BE2C (cell line): ENCODE measurements around the gene POLR3K.

Experiments
- DNase-seq: peaks from one replicate; pipeline ENCODE4 v3.0.0-alpha.2; 2020
- H3K27me3 ChIP-seq: fragments of 250-450 bp; sonication (Bioruptor Pico); 2 replicates; pipeline ENCODE4 v1.5.1; 2020; ENCODE audit warnings: mild to moderate bottlenecking
- H3K36me3 ChIP-seq: fragments of 250-450 bp; sonication (Bioruptor Pico); 2 replicates; pipeline ENCODE4 v1.5.1; 2020; ENCODE audit warnings: mild to moderate bottlenecking
- H3K4me1 ChIP-seq: fragments of 250-450 bp; sonication (Bioruptor Pico); 2 replicates; pipeline ENCODE4 v1.5.1; 2020
- H3K4me3 ChIP-seq: 2 replicates; pipeline ENCODE4 v1.5.1; 2011; ENCODE audit warnings: low read depth, low read length
- H3K9me3 ChIP-seq: fragments of 250-450 bp; sonication (Bioruptor Pico); 2 replicates; pipeline ENCODE4 v1.5.1; 2020
- CTCF ChIP-seq: IDR thresholded peaks from 2 replicates; pipeline ENCODE4 v1.5.1; 2012; ENCODE audit warnings: mild to moderate bottlenecking, low read depth, low read length

POLR3K gene

GRCh38 chr16:59440-60059, 6.1 kb upstream of the POLR3K start:
- TF ChIP-seq CTCF, result no peak
- peaks cover 22% of the 10 kb centered on the region for H3K36me3 ChIP-seq

GRCh38 chr16:58491-59439, 5.4 kb upstream of the POLR3K start:
- DNase-seq, result no peak
- Histone ChIP-seq H3K9me3 (no peaks in the 10 kb centered on the region), H3K4me1 (no peaks in the 10 kb centered on the region), H3K27me3 (peaks cover 43% of the 10 kb centered on the region), H3K4me3 (no peak overlapping the region), H3K36me3 (peaks cover 22% of the 10 kb centered on the region)
- no peak for TF ChIP-seq CTCF

More at GRCh38 chr16:59440-60059, 6.1 kb upstream of the POLR3K start:
- Histone ChIP-seq H3K4me1 (no peaks in the 10 kb centered on the region), H3K4me3 (no peak overlapping the region), H3K27me3 (peaks cover 46% of the 10 kb centered on the region), H3K9me3 (no peaks in the 10 kb centered on the region)
- no peak for DNase-seq

- Histone ChIP-seq H3K9me3 (no peaks in the 10 kb centered on the region), H3K4me3 (no peak overlapping the region), H3K27me3 (peaks cover 32% of the 10 kb centered on the region), H3K4me1 (no peaks in the 10 kb centered on the region), H3K36me3 (peaks cover 22% of the 10 kb centered on the region)
- TF ChIP-seq CTCF, result no peak
- no peak for DNase-seq
Observed at GRCh38 chr16:57711-58110, 4.3 kb upstream of the POLR3K start.

GRCh38 chr16:56231-56927, 3.0 kb upstream of the POLR3K start:
- peaks cover 19% of the 10 kb centered on the region for H3K27me3 ChIP-seq
- no peak for DNase-seq
- no peak for TF ChIP-seq CTCF
- H3K4me3 ChIP-seq, result no peak overlapping the region
- peaks cover 24% of the 10 kb centered on the region for H3K36me3 ChIP-seq
- no peaks in the 10 kb centered on the region for H3K9me3 ChIP-seq
- no peaks in the 10 kb centered on the region for H3K4me1 ChIP-seq

GRCh38 chr16:55571-56136, 2.2 kb upstream of the POLR3K start:
- TF ChIP-seq CTCF, result no peak
- no peak for DNase-seq
- Histone ChIP-seq H3K27me3 (peaks cover 12% of the 10 kb centered on the region), H3K4me1 (no peaks in the 10 kb centered on the region), H3K36me3 (peaks cover 32% of the 10 kb centered on the region), H3K4me3 (no peak overlapping the region), H3K9me3 (no peaks in the 10 kb centered on the region)
